ENCODE measurements around the gene HNRNPH1. TPM values are rescaled to one million over a fixed set of nuclear protein-coding genes. Genes with fewer than 3 reads are reported as not detected.

Gene HNRNPH1
- total RNA-seq, 1 donor from 2014 or later: 458 TPM

- H3K9me3 ChIP-seq (ENCODE audit: insufficient read depth, low read depth, low read length): no peaks in the 10 kb centered on the region
- TF ChIP-seq CTCF (IDR thresholded peaks at IDR 0.05; ENCODE audit: insufficient read depth, low read depth, low read length) (no peak), EZH2 (IDR thresholded peaks at IDR 0.05; ENCODE audit: insufficient read depth, low read length) (no peak)
- Mint-ChIP-seq H3K9me3 (ENCODE audit: unreplicated experiment) (peaks cover 2% of the 10 kb centered on the region), H3K4me3 (ENCODE audit: unreplicated experiment) (no peak overlapping the region), H3K4me1 (ENCODE audit: low read depth, unreplicated experiment) (no peaks in the 10 kb centered on the region), H3K36me3 (ENCODE audit: low read depth, unreplicated experiment) (peaks cover 19% of the 10 kb centered on the region), H3K27ac (ENCODE audit: unreplicated experiment) (no peak overlapping the region), H3K27me3 (ENCODE audit: low read depth, unreplicated experiment) (no peaks in the 10 kb centered on the region)
- H4K20me1 ChIP-seq (ENCODE audit: insufficient read depth, low read length): peaks cover 68% of the 10 kb centered on the region
- no peak for FAIRE-seq
- peaks cover 4% of the 10 kb centered on the region for H3K79me2 ChIP-seq (ENCODE audit: insufficient read depth, low read length)
- no peak overlapping the region for H3K4me3 ChIP-seq (ENCODE audit: insufficient read depth, low read depth, low read length)
- H3K4me2 ChIP-seq (ENCODE audit: low read length): no peak overlapping the region
- H3K9ac ChIP-seq (ENCODE audit: low read length): no peak overlapping the region
- H3K27ac ChIP-seq (ENCODE audit: low read depth, low read length): no peak overlapping the region
- H3K4me1 ChIP-seq (ENCODE audit: insufficient read depth, low read length): no peaks in the 10 kb centered on the region
- peaks cover 40% of the 10 kb centered on the region for H3K36me3 ChIP-seq (ENCODE audit: insufficient read depth, low read length)
- H3K27me3 ChIP-seq (ENCODE audit: insufficient read depth, low read length): no peaks in the 10 kb centered on the region
- no peak for DNase-seq (ENCODE audit: low read depth)
- no peak overlapping the region for H2AFZ ChIP-seq (ENCODE audit: low read depth, low read length)
Measured at GRCh38 chr5:179606071-179606909, 17.2 kb downstream of the HNRNPH1 start.

- Histone ChIP-seq H3K4me2 (ENCODE audit: low read length) (no peak overlapping the region), H3K4me3 (ENCODE audit: insufficient read depth, low read depth, low read length) (no peak overlapping the region), H4K20me1 (ENCODE audit: insufficient read depth, low read length) (peaks cover 58% of the 10 kb centered on the region), H2AFZ (ENCODE audit: low read depth, low read length) (no peak overlapping the region), H3K4me1 (ENCODE audit: insufficient read depth, low read length) (no peaks in the 10 kb centered on the region), H3K36me3 (ENCODE audit: insufficient read depth, low read length) (peaks cover 30% of the 10 kb centered on the region), H3K9ac (ENCODE audit: low read length) (no peak overlapping the region), H3K9me3 (ENCODE audit: insufficient read depth, low read depth, low read length) (no peaks in the 10 kb centered on the region), H3K79me2 (ENCODE audit: insufficient read depth, low read length) (no peaks in the 10 kb centered on the region), H3K27ac (ENCODE audit: low read depth, low read length) (no peak overlapping the region), H3K27me3 (ENCODE audit: insufficient read depth, low read length) (no peaks in the 10 kb centered on the region)
- Mint-ChIP-seq H3K9me3 (ENCODE audit: unreplicated experiment) (peaks cover 2% of the 10 kb centered on the region), H3K4me3 (ENCODE audit: unreplicated experiment) (no peak overlapping the region), H3K27me3 (ENCODE audit: low read depth, unreplicated experiment) (no peaks in the 10 kb centered on the region), H3K36me3 (ENCODE audit: low read depth, unreplicated experiment) (peaks cover 19% of the 10 kb centered on the region), H3K27ac (ENCODE audit: unreplicated experiment) (no peak overlapping the region), H3K4me1 (ENCODE audit: low read depth, unreplicated experiment) (no peaks in the 10 kb centered on the region)
- TF ChIP-seq CTCF (IDR thresholded peaks at IDR 0.05; ENCODE audit: insufficient read depth, low read depth, low read length) (no peak), EZH2 (IDR thresholded peaks at IDR 0.05; ENCODE audit: insufficient read depth, low read length) (no peak)
- FAIRE-seq (no peak), DNase-seq (ENCODE audit: low read depth) (no peak)
Measured at GRCh38 chr5:179605026-179605833, 18.2 kb downstream of the HNRNPH1 start.
